Cardiac fibroblast (primary cell): ENCODE measurements around the gene SLCO3A1.
"Not testable (repeated sequence)": the region's sequence is repeated elsewhere in the genome, so short reads cannot be mapped to it uniquely, and the experiment has no call there.

Experiments
- DNase-seq, 2 donors: peaks; one replicate each; pipeline versions ENCODE4 v3.0.0 to v3.0.0-alpha.2; 2010; ENCODE audit warnings: low read depth in 2 of 2
- H3K4me3 ChIP-seq, 2 donors: replicated peaks in 1 of 2; 1 replicate in 1 of 2; 2 replicates in 1 of 2; pipeline ENCODE4 v1.5.1; 2011; ENCODE audit warnings: low read depth in 2 of 2, low read length in 2 of 2, mild to moderate bottlenecking in 2 of 2, moderate library complexity in 1 of 2
- CTCF ChIP-seq: IDR thresholded peaks from one replicate; pipeline ENCODE4 v1.5.1; 2011; ENCODE audit warnings: low read depth, mild to moderate bottlenecking, low read length, inconsistent platforms

SLCO3A1 gene

GRCh38 chr15:92069308-92070250, 216.1 kb downstream of the SLCO3A1 start:
- TF ChIP-seq CTCF: no peak
- peak overlapping the region in 1 of 2 donors; percentile 19 for H3K4me3 ChIP-seq
- peak; percentile 69 to 85 for DNase-seq

GRCh38 chr15:92070251-92070650, 216.7 kb downstream of the SLCO3A1 start:
- H3K4me3 ChIP-seq, DNase-seq: not testable (repeated sequence)

GRCh38 chr15:92071045-92071634, 217.6 kb downstream of the SLCO3A1 start:
- no peak for DNase-seq
- no peak for TF ChIP-seq CTCF
- H3K4me3 ChIP-seq: no peak overlapping the region

- DNase-seq: peak in 1 of 2 donors; percentile 53
- no peak for TF ChIP-seq CTCF
Measured at GRCh38 chr15:92073044-92073785, 219.7 kb downstream of the SLCO3A1 start.

GRCh38 chr15:92074101-92074500, 220.6 kb downstream of the SLCO3A1 start:
- no peak for DNase-seq

More at GRCh38 chr15:92073044-92073785, 219.7 kb downstream of the SLCO3A1 start:
- H3K4me3 ChIP-seq: no peak overlapping the region

GRCh38 chr15:92074646-92075045, 221.1 kb downstream of the SLCO3A1 start:
- peak; percentile 68 to 71 for DNase-seq
- H3K4me3 ChIP-seq: no peak overlapping the region
- no peak for TF ChIP-seq CTCF

More at GRCh38 chr15:92074101-92074500, 220.6 kb downstream of the SLCO3A1 start:
- H3K4me3 ChIP-seq: no peak overlapping the region
- no peak for TF ChIP-seq CTCF

- no peak overlapping the region for H3K4me3 ChIP-seq
- DNase-seq: peak in 1 of 2 donors; percentile 20
Measured at GRCh38 chr15:92075764-92076163, 222.3 kb downstream of the SLCO3A1 start.

More at GRCh38 chr15:92075764-92076163, 222.3 kb downstream of the SLCO3A1 start:
- no peak for TF ChIP-seq CTCF
